Ectodermal cell (in vitro differentiated cells): Measurements from ENCODE around the gene CABLES1.
"Not testable (repeated sequence)": the region's sequence is repeated elsewhere in the genome, so short reads cannot be mapped to it uniquely, and the experiment has no call there.

Experiments
- H3K27ac ChIP-seq: 2 replicates; pipeline ENCODE4 v1.7.0; 2013; ENCODE audit warnings: mild to moderate bottlenecking, low read depth, low read length; ENCODE audit not compliant: insufficient read depth, poor library complexity, severe bottlenecking
- H3K27me3 ChIP-seq: 2 replicates; pipeline ENCODE4 v1.7.0; 2013; ENCODE audit warnings: mild to moderate bottlenecking, low read length; ENCODE audit not compliant: insufficient read depth, control insufficient read depth, poor library complexity, severe bottlenecking
- H3K36me3 ChIP-seq: one replicate; pipeline ENCODE4 v1.7.0; 2013; ENCODE audit warnings: low read length; ENCODE audit not compliant: control insufficient read depth, insufficient read depth
- H3K4me1 ChIP-seq: one replicate; pipeline ENCODE4 v1.7.0; 2013; ENCODE audit warnings: low read length; ENCODE audit not compliant: control insufficient read depth, insufficient read depth
- H3K4me3 ChIP-seq: 2 replicates; pipeline ENCODE4 v1.7.0; 2013; ENCODE audit warnings: low read depth, low read length, control low read depth; ENCODE audit not compliant: insufficient read depth
- H3K9me3 ChIP-seq: 2 replicates; pipeline ENCODE4 v1.7.0; 2013; ENCODE audit warnings: mild to moderate bottlenecking, low read length, moderate library complexity; ENCODE audit not compliant: control insufficient read depth
- WGBS, 2 experiments: methylation state at CpG; one replicate each; pipeline ENCODE4 v1.1.7; 2013; ENCODE audit warnings: missing lambda C conversion rate in 2 of 2; 5-methylcytosine and 5-hydroxymethylcytosine counted together

The CABLES1 gene

DNA sequence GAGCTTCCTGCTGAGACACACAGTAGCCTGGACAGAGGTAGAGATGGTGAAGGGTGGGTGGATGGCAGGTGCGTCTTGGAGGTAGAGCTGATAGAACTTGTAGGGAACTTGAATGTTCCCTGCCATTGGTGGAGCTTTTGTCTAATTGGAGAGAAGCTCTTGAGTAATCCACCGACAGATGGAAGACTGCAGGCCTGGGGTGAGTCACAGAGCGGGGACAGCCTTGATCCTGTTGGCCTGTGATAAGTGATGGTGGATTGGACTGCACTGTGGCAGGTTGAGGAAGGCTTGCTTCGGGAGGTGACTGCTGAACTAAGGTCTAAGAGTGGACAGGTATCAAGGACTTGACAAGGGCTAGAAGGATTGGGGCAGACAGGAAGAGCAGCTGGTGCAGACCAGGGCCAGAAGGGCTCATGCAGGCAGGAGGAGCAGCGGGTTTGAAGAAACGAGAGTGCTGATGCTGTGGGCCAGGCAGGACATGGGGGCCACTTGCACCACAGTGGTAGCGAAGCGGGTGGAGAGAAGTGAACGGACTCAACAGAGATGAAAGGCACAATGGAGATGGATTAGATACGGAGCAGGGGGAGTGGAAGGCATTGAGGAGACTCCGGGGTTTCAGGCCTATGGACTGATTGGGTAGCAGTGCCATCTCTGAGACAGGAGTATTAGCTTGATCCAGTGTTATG lies 16.3 kb downstream of the CABLES1 start:
- Histone ChIP-seq H3K9me3 (no peaks in the 10 kb centered on the region), H3K4me1 (peaks cover 9% of the 10 kb centered on the region), H3K36me3 (no peaks in the 10 kb centered on the region), H3K27me3 (no peaks in the 10 kb centered on the region), H3K27ac (no peak overlapping the region), H3K4me3 (no peak overlapping the region)
- 94 to 96% methylated on average over 11 of the region's 11 CpGs for WGBS, 2 experiments

- H3K4me3 ChIP-seq, result no peak overlapping the region
- no peaks in the 10 kb centered on the region for H3K36me3 ChIP-seq
- no peaks in the 10 kb centered on the region for H3K27me3 ChIP-seq
- WGBS, 2 experiments, result 95 to 96% methylated on average over 6 of the region's 6 CpGs
- H3K27ac ChIP-seq, result no peak overlapping the region
- no peaks in the 10 kb centered on the region for H3K9me3 ChIP-seq
- peaks cover 9% of the 10 kb centered on the region for H3K4me1 ChIP-seq
Measured at GRCh38 chr18:23154030-23154429, 18.7 kb downstream of the CABLES1 start.

DNA sequence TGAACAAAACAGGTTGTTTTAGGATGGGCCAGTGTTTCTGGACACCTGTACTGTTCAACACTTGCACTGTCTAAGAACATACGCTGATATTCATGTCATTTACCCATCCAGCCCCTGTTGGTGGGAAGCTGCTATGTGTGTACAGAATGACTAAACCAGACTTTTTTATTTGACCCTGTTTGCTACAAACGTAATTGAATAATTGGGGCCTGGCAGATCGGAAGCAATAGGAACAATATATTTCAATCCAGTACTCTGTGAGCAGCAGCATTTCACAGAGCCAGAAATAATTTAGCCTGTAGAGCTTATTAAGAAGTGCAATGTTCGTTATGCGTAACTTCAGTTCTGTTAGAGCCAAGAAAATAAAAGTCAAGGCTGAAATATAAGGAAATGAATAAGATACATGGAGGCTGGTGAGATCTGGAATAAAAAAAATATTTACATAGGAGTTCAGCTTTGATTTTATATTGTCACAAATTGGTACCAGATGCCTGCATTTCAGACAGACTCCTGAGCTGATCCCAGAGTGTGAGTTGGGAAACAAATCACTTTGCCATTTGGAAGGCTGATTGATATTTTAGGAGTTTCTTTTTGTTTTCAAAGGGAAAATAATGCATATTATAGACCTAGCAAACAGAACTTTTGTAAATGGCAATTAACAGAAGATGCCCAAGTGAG lies 19.7 kb downstream of the CABLES1 start:
- WGBS, 2 experiments, result 94 to 96% methylated on average over 5 of the region's 5 CpGs
- no peak overlapping the region for H3K27ac ChIP-seq
- no peaks in the 10 kb centered on the region for H3K9me3 ChIP-seq
- H3K4me1 ChIP-seq, result peaks cover 9% of the 10 kb centered on the region
- H3K27me3 ChIP-seq, result no peaks in the 10 kb centered on the region
- no peaks in the 10 kb centered on the region for H3K36me3 ChIP-seq
- no peak overlapping the region for H3K4me3 ChIP-seq

GRCh38 chr18:23155537-23155936 lies 20.3 kb downstream of the CABLES1 start:
- no peak overlapping the region for H3K4me3 ChIP-seq

GRCh38 chr18:23156134-23156533 lies 20.8 kb downstream of the CABLES1 start:
- Histone ChIP-seq H3K4me3 (no peak overlapping the region), H3K9me3 (no peaks in the 10 kb centered on the region), H3K27ac (no peak overlapping the region), H3K4me1 (peaks cover 9% of the 10 kb centered on the region), H3K36me3 (no peaks in the 10 kb centered on the region), H3K27me3 (no peaks in the 10 kb centered on the region)
- WGBS, 2 experiments, result 86 to 91% methylated on average over 6 to 7 of the region's 7 CpGs

More at GRCh38 chr18:23155537-23155936, 20.3 kb downstream of the CABLES1 start:
- no peaks in the 10 kb centered on the region for H3K36me3 ChIP-seq
- H3K4me1 ChIP-seq, result peaks cover 9% of the 10 kb centered on the region
- H3K27ac ChIP-seq, result no peak overlapping the region
- 61 to 63% methylated on average over 5 of the region's 5 CpGs for WGBS, 2 experiments
- no peaks in the 10 kb centered on the region for H3K27me3 ChIP-seq
- H3K9me3 ChIP-seq, result no peaks in the 10 kb centered on the region

GRCh38 chr18:23158058-23158457 lies 22.8 kb downstream of the CABLES1 start:
- Histone ChIP-seq H3K4me1 (peaks cover 9% of the 10 kb centered on the region), H3K4me3 (no peak overlapping the region), H3K36me3 (no peaks in the 10 kb centered on the region), H3K27ac (no peak overlapping the region), H3K9me3 (no peaks in the 10 kb centered on the region), H3K27me3 (no peaks in the 10 kb centered on the region)
- 95 to 98% methylated on average over 2 of the region's 2 CpGs for WGBS, 2 experiments

- H3K27ac ChIP-seq, result not testable (repeated sequence)
- WGBS, 2 experiments, result 92 to 93% methylated on average over 14 of the region's 14 CpGs
Measured at GRCh38 chr18:23158884-23159283, 23.6 kb downstream of the CABLES1 start.

DNA sequence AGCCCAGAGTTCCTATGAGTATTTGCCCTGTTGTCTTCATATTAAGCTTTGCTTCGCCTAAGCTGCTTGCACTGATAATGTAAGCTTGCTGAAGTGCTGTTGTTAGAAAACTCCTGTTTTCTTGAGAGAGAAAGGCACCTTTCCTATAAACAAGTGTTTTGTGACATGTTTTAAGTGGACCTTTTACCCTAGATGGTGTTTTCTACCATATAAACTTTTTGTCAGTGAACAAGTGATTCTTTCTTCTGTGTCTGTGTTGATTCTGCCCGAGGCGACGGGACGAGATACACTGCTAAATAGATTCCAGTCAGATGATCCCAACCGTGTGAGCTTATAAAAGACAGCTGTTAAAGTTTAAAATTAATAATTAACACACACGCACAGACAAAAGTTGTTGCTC lies 24.1 kb downstream of the CABLES1 start:
- 91 to 100% methylated on average over 6 to 7 of the region's 7 CpGs for WGBS, 2 experiments
- Histone ChIP-seq H3K4me1 (peaks cover 9% of the 10 kb centered on the region), H3K36me3 (no peaks in the 10 kb centered on the region)

More at GRCh38 chr18:23158884-23159283, 23.6 kb downstream of the CABLES1 start:
- H3K9me3 ChIP-seq, H3K4me3 ChIP-seq, H3K27me3 ChIP-seq, H3K36me3 ChIP-seq, H3K4me1 ChIP-seq: not testable (repeated sequence)

DNA sequence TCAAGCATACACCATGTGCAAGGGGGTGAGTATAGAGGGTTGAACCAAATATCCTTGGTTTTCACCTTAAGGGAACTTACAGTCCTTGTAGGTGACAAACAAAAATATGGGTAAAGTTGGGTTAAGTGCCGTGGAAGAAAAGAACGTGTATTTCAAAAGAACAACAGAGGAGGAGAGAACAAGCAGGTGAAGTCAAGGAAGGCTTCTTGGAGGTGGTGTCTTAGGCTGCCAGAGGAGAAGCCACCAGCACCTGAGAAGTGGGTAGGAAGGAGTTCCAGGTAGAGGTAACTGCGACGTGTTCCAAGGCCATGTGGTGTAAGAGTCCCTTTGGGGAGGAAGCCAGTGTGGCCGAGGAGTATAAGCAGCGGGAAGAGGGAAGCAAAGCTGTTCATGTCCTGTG lies 27.2 kb downstream of the CABLES1 start:
- no peak overlapping the region for H3K27ac ChIP-seq
- H3K4me1 ChIP-seq, result peaks cover 7% of the 10 kb centered on the region
- no peak overlapping the region for H3K4me3 ChIP-seq
- WGBS, 2 experiments, result 93 to 94% methylated on average over 6 of the region's 6 CpGs
- H3K9me3 ChIP-seq, result no peaks in the 10 kb centered on the region
- no peaks in the 10 kb centered on the region for H3K36me3 ChIP-seq
- H3K27me3 ChIP-seq, result no peaks in the 10 kb centered on the region

More for the DNA sequence above, 24.1 kb downstream of the CABLES1 start:
- Histone ChIP-seq H3K27me3 (no peaks in the 10 kb centered on the region), H3K27ac (no peak overlapping the region), H3K4me3 (no peak overlapping the region), H3K9me3 (no peaks in the 10 kb centered on the region)

- Histone ChIP-seq H3K9me3 (no peaks in the 10 kb centered on the region), H3K4me3 (no peak overlapping the region), H3K36me3 (no peaks in the 10 kb centered on the region), H3K4me1 (peaks cover 7% of the 10 kb centered on the region), H3K27ac (no peak overlapping the region), H3K27me3 (no peaks in the 10 kb centered on the region)
- WGBS, 2 experiments, result 89 to 91% methylated on average over 10 to 11 of the region's 11 CpGs
Measured at GRCh38 chr18:23163786-23164533, 28.7 kb downstream of the CABLES1 start.
